ENCODE data around the gene USH1G.

Gene USH1G

GRCh38 chr17:74903034-74903433, 20.0 kb downstream of the USH1G start:
- no peak for DNase-seq (ENCODE audit: low read depth)

- DNase-seq (ENCODE audit: low read depth) = no peak
These were observed 21.5 kb downstream of the USH1G start for GRCh38 chr17:74901353-74902135.

GRCh38 chr17:74900208-74900607, 22.8 kb downstream of the USH1G start:
- DNase-seq (ENCODE audit: low read depth) = no peak

- no peak for DNase-seq (ENCODE audit: low read depth)
These were observed 24.6 kb downstream of the USH1G start for GRCh38 chr17:74898376-74898946.

- DNase-seq (ENCODE audit: low read depth) = no peak
These were observed 29.0 kb downstream of the USH1G start for GRCh38 chr17:74893936-74894671.

- no peak for DNase-seq (ENCODE audit: low read depth)
These were observed 29.8 kb downstream of the USH1G start, which contains the start of gene FADS6 for GRCh38 chr17:74892974-74893911. Gene FADS6, minus strand, starts transcription at chr17:74893633. Its CDS starts 38 bp downstream, at chr17:74893595.

GRCh38 chr17:74892013-74892841, 30.8 kb downstream of the USH1G start:
- DNase-seq (ENCODE audit: low read depth) = no peak

GRCh38 chr17:74890554-74890953, 32.5 kb downstream of the USH1G start:
- no peak for DNase-seq (ENCODE audit: low read depth)

- DNase-seq (ENCODE audit: low read depth) = no peak
These were observed 34.6 kb downstream of the USH1G start for GRCh38 chr17:74888469-74888868.

- no peak for DNase-seq (ENCODE audit: low read depth)
These were observed 39.8 kb downstream of the USH1G start for GRCh38 chr17:74883241-74883745.

- DNase-seq (ENCODE audit: low read depth) = no peak
These were observed 40.4 kb downstream of the USH1G start for GRCh38 chr17:74882517-74883240.

GRCh38 chr17:74881073-74881472, 42.0 kb downstream of the USH1G start:
- no peak for DNase-seq (ENCODE audit: low read depth)

GRCh38 chr17:74879308-74879707, 43.7 kb downstream of the USH1G start:
- DNase-seq (ENCODE audit: low read depth) = no peak

- no peak for DNase-seq (ENCODE audit: low read depth)
These were observed 44.4 kb downstream of the USH1G start for GRCh38 chr17:74878658-74879057.

- no peak for DNase-seq (ENCODE audit: low read depth)
These were observed 45.2 kb downstream of the USH1G start for GRCh38 chr17:74877592-74878548.

- no peak for DNase-seq (ENCODE audit: low read depth)
These were observed 47.0 kb downstream of the USH1G start for GRCh38 chr17:74875977-74876593.

GRCh38 chr17:74875155-74875976, 47.7 kb downstream of the USH1G start:
- DNase-seq (ENCODE audit: low read depth) = no peak
